Stimulated activated naive CD8-positive, alpha-beta T cell treated with anti-CD3 and anti-CD28 coated beads, Interleukin-15, amount 100 ng/mL, for 72 hours (primary cell): ENCODE results near the gene TAS2R41.
A peak's percentile ranks its signal among the peaks of the same experiment; 100 is the strongest.

Source experiments
- ATAC-seq: fragments of 150-1000 bp; cut with Tn5 transposase; 2 replicates; pipeline ENCODE4 v1.10.0; 2021; ENCODE audit warnings: mild to moderate bottlenecking, moderate library complexity
- DNase-seq, 2 donors: peaks; one replicate each; pipeline ENCODE4 v3.0.0; 2021 to 2022
- H3K27ac Mint-ChIP-seq, 2 donors: one replicate each; pipeline ENCODE4 v1.8.0; 2022; ENCODE audit warnings: mild to moderate bottlenecking in 2 of 2, mixed read lengths in 2 of 2, moderate library complexity in 2 of 2
- H3K27me3 Mint-ChIP-seq: one replicate; pipeline ENCODE4 v1.8.0; 2022; ENCODE audit warnings: mixed read lengths
- H3K4me1 Mint-ChIP-seq: one replicate; pipeline ENCODE4 v1.8.0; 2022; ENCODE audit warnings: mild to moderate bottlenecking, mixed read lengths
- H3K4me3 Mint-ChIP-seq, 2 donors: one replicate each; pipeline ENCODE4 v1.8.0; 2022; ENCODE audit warnings: mild to moderate bottlenecking in 2 of 2, mixed read lengths in 2 of 2, moderate library complexity in 1 of 2
- H3K9me3 Mint-ChIP-seq, 2 donors: one replicate each; pipeline ENCODE4 v1.8.0; 2022; ENCODE audit warnings: mixed read lengths in 2 of 2

TAS2R41 gene

GRCh38 chr7:143496263-143496662 lies 18.6 kb downstream of the TAS2R41 start:
- Mint-ChIP-seq H3K27me3 (no peaks in the 10 kb centered on the region), H3K4me1 (peaks cover 42% of the 10 kb centered on the region), H3K4me3 (no peak overlapping the region), H3K9me3 (no peaks in the 10 kb centered on the region), H3K27ac (peak overlapping the region in 1 of 2 donors; percentile 29)
- no peak for ATAC-seq
- DNase-seq: no peak

DNA sequence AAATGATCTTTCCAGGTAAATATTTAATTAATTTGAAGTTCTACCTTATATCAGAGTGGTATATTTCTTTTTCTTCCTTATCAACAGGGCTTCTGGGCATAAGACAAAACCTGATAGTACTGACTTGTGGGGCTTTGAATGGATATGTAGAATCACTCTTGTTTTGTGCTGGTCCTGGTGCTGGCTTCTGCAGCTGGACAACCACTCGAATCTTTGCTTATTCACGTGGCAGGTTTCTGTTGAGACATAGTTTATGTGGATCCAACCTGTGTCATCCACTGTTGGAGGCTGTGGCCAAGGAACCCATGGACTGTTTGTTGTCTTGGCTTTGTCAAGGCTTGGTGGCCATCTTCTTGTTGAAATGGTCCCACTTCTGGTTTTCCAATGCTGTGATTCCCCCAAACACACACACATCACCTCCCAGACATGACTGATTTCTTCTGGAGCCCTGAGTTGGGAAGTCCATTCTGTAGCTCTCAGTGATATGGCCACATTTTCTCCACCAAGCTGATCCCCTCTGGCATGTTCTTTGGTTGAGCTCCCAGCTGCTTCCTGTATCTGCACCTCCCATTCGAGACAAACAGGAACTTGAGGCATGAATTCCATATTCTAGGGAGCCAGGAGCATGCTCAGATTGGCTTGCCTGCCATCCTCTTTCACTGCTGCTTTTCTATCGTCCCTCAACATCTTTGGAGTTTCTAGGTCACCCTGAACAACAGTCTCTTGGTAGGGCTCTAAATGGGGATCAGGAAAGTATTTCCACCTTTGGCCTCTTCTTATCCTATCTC lies 19.5 kb downstream of the TAS2R41 start:
- Mint-ChIP-seq H3K27me3 (no peaks in the 10 kb centered on the region), H3K4me1 (peaks cover 33% of the 10 kb centered on the region), H3K9me3 (no peaks in the 10 kb centered on the region), H3K4me3 (no peak overlapping the region), H3K27ac (no peak overlapping the region)
- no peak for ATAC-seq
- DNase-seq: no peak

- no peaks in the 10 kb centered on the region for H3K9me3 Mint-ChIP-seq
- H3K4me1 Mint-ChIP-seq: peaks cover 12% of the 10 kb centered on the region
- ATAC-seq (no peak), DNase-seq (no peak)
- no peak overlapping the region for H3K4me3 Mint-ChIP-seq
- no peak overlapping the region for H3K27ac Mint-ChIP-seq
- H3K27me3 Mint-ChIP-seq: no peaks in the 10 kb centered on the region
Measured at GRCh38 chr7:143499246-143499645, 21.6 kb downstream of the TAS2R41 start.

DNA sequence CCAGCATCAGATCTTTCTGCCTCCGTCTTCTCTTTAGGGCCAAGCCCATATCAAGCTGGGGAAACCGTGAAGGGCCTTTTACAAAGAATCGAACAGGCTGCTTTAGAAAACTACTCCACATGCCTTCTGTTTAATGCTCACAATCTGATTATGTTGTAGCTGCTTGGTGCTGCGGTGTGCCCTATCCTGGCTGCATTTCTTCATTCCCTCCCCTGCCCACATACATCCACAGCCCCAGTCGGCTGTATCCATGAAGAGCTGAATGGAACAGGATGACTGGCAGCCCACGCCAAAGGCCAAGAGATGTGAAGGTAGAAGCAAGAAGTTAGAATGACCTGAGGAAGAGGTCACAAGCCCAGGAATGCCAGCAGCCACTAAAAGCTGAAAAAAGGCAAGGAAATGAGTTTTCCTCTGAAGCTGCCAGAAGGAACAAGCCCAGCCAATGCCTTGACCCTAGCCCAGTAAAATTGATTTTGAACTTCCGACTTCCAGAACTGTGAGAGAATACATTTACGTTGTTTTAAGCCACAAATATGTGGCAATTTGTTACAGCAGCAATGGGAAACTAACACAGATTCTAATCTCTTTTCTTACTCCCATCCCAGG lies 22.2 kb downstream of the TAS2R41 start:
- H3K27ac Mint-ChIP-seq: no peak overlapping the region
- H3K9me3 Mint-ChIP-seq: no peaks in the 10 kb centered on the region
- no peak overlapping the region for H3K4me3 Mint-ChIP-seq
- no peak for DNase-seq
- H3K27me3 Mint-ChIP-seq: no peaks in the 10 kb centered on the region
- no peak for ATAC-seq
- H3K4me1 Mint-ChIP-seq: peaks cover 8% of the 10 kb centered on the region

GRCh38 chr7:143503261-143503660 lies 25.6 kb downstream of the TAS2R41 start:
- ATAC-seq: no peak
- no peaks in the 10 kb centered on the region for H3K27me3 Mint-ChIP-seq
- no peak for DNase-seq
- H3K4me3 Mint-ChIP-seq: no peak overlapping the region
- H3K27ac Mint-ChIP-seq: no peak overlapping the region
- peaks cover 4 to 6% of the 10 kb centered on the region in 2 donors for H3K9me3 Mint-ChIP-seq
- peaks cover 23% of the 10 kb centered on the region for H3K4me1 Mint-ChIP-seq

DNA sequence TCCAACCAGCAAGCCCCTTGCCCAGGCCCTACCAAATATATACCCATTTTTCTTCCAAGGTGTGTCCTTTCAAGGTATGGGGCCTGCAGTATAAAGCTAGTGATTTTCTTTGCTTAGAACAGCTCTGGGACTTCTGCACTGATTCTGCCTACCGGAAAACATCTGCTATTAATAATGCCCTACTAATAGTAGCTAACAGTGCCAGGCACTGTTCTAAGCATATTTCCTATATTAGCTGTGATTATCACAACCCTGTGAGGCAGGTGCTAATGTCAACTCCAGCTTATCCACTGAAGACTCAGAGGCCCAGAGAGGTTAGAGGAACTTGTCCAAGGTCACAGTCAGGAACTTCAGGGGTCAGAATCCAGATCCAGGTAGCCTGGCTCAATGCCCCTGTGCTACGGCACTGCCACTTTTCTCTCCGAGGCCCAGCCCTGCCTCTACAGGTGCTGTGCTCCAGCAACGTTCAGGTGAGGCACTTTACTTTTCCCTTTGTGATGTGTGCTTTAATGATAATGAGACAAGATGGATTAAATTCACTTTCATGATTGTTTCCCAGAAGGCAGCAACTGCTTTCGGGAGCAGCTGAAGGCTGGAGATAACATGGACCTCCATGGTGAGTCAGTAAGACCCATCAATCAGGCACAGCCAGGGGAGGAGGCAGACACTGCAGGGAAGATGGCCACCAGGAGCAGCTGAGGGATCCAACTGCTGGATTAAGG lies 26.7 kb downstream of the TAS2R41 start:
- Mint-ChIP-seq H3K4me3 (no peak overlapping the region), H3K27me3 (no peaks in the 10 kb centered on the region), H3K9me3 (peaks cover 4 to 6% of the 10 kb centered on the region in 2 donors), H3K27ac (no peak overlapping the region), H3K4me1 (peaks cover 23% of the 10 kb centered on the region)
- ATAC-seq: no peak
- no peak for DNase-seq

- no peak for DNase-seq
- peaks cover 4 to 6% of the 10 kb centered on the region in 2 donors for H3K9me3 Mint-ChIP-seq
- no peak overlapping the region for H3K4me3 Mint-ChIP-seq
- H3K27me3 Mint-ChIP-seq: no peaks in the 10 kb centered on the region
- no peak overlapping the region for H3K27ac Mint-ChIP-seq
- ATAC-seq: no peak
- peaks cover 23% of the 10 kb centered on the region for H3K4me1 Mint-ChIP-seq
Measured at GRCh38 chr7:143504937-143505297, 27.2 kb downstream of the TAS2R41 start.

DNA sequence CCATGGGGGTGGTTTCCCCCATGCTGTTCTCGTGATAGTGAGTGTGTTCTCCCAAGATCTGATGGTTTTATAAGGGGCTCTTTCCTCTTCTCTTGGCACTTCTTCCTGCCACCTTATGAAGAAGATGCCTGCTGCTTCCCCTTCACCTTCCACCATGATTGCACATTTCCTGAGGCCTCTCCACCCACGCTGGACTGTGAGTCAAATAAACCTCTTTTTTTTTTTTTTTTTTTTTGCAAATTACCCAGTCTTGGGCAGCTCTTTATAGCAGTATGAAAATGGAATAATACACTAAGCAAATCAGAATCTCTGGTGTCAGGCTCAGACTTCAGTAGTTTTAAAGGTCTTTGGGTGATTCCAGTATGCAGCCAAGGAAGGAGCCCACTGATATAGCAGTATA lies 28.2 kb downstream of the TAS2R41 start:
- Mint-ChIP-seq H3K27me3 (no peaks in the 10 kb centered on the region), H3K4me1 (peaks cover 23% of the 10 kb centered on the region), H3K4me3 (no peak overlapping the region), H3K27ac (no peak overlapping the region), H3K9me3 (peaks cover 4 to 6% of the 10 kb centered on the region in 2 donors)
- DNase-seq (no peak), ATAC-seq (no peak)

GRCh38 chr7:143507094-143507518 lies 29.4 kb downstream of the TAS2R41 start:
- H3K4me1 Mint-ChIP-seq: peaks cover 23% of the 10 kb centered on the region
- ATAC-seq: peak; percentile 31
- H3K27me3 Mint-ChIP-seq: no peaks in the 10 kb centered on the region
- H3K9me3 Mint-ChIP-seq: peaks cover 4 to 6% of the 10 kb centered on the region in 2 donors
- H3K27ac Mint-ChIP-seq: peak overlapping the region in 1 of 2 donors; percentile 3
- no peak overlapping the region for H3K4me3 Mint-ChIP-seq
- no peak for DNase-seq

GRCh38 chr7:143507534-143508055 lies 29.9 kb downstream of the TAS2R41 start:
- ATAC-seq: peak; percentile 27
- peaks cover 23% of the 10 kb centered on the region for H3K4me1 Mint-ChIP-seq

DNA sequence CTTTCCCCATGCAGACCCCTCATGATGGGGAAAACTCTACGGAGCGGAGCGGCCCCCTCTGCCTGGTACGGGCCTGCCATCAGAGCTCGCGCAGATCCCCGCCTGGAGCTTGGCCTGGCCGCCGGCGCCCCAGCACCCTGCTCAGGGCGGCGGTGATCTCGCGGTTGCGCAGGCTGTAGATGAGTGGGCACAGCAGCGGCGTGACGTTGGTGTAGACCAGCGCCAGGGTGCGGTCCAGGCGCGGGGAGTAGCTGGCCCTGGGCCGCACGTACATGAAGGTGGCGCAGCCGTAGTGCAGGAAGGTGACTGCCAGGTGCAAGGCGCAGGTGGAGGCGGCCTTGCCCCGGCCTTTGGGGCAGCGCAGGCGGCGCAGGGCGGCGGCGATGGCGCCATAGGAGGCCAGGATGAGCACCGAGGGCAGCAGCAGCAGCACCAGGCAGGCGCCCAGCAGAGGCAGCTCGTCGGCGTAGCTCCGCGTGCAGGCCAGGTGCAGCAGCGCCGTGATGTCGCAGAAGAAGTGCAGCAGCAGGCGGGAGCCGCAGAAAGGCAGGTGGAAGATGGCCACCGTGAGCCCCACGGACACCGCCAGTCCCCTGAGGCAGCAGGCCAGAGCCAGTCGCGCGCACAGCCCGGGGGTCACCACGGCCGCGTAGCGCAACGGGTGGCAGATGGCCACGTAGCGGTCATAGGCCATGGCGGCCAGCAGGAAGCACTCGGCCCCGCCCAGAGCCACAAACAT lies 33.4 kb downstream of the TAS2R41 start:
- no peak overlapping the region for H3K27ac Mint-ChIP-seq
- ATAC-seq (peak; percentile 52), DNase-seq (no peak)
- no peaks in the 10 kb centered on the region for H3K27me3 Mint-ChIP-seq
- H3K4me1 Mint-ChIP-seq: peaks cover 17% of the 10 kb centered on the region
- H3K4me3 Mint-ChIP-seq: no peak overlapping the region
- H3K9me3 Mint-ChIP-seq: peaks cover 4 to 5% of the 10 kb centered on the region in 2 donors

More at GRCh38 chr7:143507534-143508055, 29.9 kb downstream of the TAS2R41 start:
- peaks cover 4 to 6% of the 10 kb centered on the region in 2 donors for H3K9me3 Mint-ChIP-seq
- no peaks in the 10 kb centered on the region for H3K27me3 Mint-ChIP-seq
- no peak overlapping the region for H3K27ac Mint-ChIP-seq
- no peak overlapping the region for H3K4me3 Mint-ChIP-seq
- DNase-seq: no peak

- Mint-ChIP-seq H3K27me3 (no peaks in the 10 kb centered on the region), H3K4me1 (peaks cover 12% of the 10 kb centered on the region), H3K27ac (no peak overlapping the region), H3K9me3 (no peaks in the 10 kb centered on the region), H3K4me3 (no peak overlapping the region)
- DNase-seq (no peak), ATAC-seq (no peak)
Measured at GRCh38 chr7:143511593-143512047, 33.9 kb downstream of the TAS2R41 start.

DNA sequence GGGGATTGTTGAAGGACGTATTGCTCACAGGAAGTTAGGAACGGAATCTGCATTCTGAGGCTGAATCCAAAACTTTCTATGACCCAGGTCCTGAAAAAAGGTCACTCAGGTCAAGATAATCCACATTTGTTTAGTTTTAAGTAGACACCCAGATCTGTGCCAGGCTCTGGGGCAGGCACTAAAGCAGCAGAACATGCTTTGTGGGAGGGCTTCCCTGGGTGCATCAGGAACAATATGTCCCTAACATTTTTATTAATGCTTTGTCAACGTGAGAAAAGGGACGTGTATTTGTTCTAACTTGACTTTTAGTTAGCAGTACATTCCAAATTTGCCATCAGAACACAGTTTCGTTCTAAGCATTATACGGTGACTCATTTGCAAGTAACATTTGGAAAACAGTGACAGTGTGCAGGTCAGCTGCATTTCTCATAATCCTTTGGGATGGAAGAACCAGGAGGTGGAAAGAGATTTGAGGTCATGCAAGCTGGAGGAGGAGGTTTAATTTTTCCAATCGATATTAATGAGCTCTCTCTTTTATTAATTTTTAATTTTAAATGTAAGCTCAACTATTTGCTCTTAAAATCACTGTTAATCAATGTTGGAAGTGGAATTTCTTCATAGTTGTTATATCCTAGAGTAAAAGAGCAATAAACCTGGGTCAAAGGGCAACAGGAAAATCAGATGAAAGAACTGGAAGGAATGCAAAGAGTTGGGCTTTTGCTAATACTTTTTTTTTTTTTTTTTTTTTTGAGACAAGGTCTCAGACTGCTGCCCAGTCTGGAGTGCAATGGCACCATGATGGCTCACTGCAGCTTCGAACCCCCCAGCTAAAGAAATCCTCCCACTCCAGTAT lies 35.0 kb downstream of the TAS2R41 start:
- no peaks in the 10 kb centered on the region for H3K27me3 Mint-ChIP-seq
- H3K4me1 Mint-ChIP-seq: peaks cover 13% of the 10 kb centered on the region
- H3K9me3 Mint-ChIP-seq: no peaks in the 10 kb centered on the region
- ATAC-seq: no peak
- no peak overlapping the region for H3K4me3 Mint-ChIP-seq
- DNase-seq: no peak
- no peak overlapping the region for H3K27ac Mint-ChIP-seq

GRCh38 chr7:143514487-143514886 lies 36.8 kb downstream of the TAS2R41 start:
- no peak for ATAC-seq
- DNase-seq: no peak
- Mint-ChIP-seq H3K9me3 (no peaks in the 10 kb centered on the region), H3K4me1 (peaks cover 17% of the 10 kb centered on the region), H3K27ac (no peak overlapping the region), H3K4me3 (no peak overlapping the region), H3K27me3 (no peaks in the 10 kb centered on the region)
